Loucy (cell line): ENCODE results near the gene CHST2.

Source experiments
- CTCF ChIP-seq: fragments of 200-600 bp; sonication (generic); conservative IDR thresholded peaks from 2 replicates; pipeline ENCODE4 v1.5.1; 2014; ENCODE audit warnings: mild to moderate bottlenecking, antibody characterized with exemption, low read length
- EZH2phosphoT487 ChIP-seq: fragments of 200-600 bp; IDR thresholded peaks from 2 replicates; pipeline ENCODE4 v1.6.1; 2018; ENCODE audit warnings: antibody characterized with exemption, mild to moderate bottlenecking, moderate library complexity, borderline replicate concordance

GRCh38 chr3:143081844-143082778 lies 37.5 kb upstream of the CHST2 start:
- TF ChIP-seq CTCF, result no peak
- TF ChIP-seq EZH2phosphoT487, result no peak
